KG1 (cell line): ENCODE data around the gene ERVH48-1.
"Not testable (repeated sequence)": the region's sequence is repeated elsewhere in the genome, so short reads cannot be mapped to it uniquely, and the experiment has no call there.

Source experiments
- DNase-seq: peaks from one replicate; lab custom pipeline; 2025; lab: John Stamatoyannopoulos, UW

The ERVH48-1 gene

DNA sequence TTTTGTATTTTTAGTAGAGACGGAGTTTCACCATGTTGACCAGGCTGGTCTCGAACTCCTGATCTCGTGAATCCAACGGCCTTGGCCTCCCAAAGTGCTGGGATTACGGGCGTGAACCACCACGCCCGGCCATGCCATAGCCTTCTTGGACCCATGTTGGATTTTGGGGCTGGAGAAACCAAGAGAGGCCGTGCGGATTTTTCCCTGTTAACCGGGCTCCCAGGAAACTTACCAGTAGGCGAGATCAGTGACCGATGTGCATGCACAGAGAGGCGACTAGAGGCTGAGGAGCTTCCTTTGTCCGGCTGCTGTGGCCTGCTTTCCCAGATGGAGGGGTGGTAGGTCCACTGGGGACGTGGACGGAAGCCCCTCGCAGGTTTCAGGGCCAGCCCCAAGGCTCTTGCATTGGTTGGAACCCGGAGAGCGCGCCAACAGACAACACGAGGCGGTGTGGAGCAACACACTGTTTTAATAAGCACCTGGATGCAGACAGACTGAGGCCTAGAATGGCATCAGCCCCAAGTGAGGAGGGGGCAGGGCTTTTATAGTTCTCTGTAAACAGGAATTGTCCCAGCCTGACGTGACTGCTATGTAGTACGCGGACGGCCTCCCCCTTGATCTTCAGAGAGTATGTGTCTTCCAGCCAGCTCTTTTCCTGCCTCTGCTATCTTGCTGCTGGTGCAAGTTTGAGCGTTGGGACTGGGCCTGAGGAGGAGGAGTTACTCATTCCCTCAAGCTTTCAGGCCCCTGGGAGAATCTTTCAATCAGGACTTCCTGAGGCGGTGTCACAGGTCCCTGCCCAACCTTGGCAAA is at the start of gene ERVH48-1:
ERVH48-1 (minus strand) TSS at position 517 of the 813 bp plus-strand sequence. CDS start 6,624 bp downstream, outside the sequence.
- no peak for DNase-seq

DNA sequence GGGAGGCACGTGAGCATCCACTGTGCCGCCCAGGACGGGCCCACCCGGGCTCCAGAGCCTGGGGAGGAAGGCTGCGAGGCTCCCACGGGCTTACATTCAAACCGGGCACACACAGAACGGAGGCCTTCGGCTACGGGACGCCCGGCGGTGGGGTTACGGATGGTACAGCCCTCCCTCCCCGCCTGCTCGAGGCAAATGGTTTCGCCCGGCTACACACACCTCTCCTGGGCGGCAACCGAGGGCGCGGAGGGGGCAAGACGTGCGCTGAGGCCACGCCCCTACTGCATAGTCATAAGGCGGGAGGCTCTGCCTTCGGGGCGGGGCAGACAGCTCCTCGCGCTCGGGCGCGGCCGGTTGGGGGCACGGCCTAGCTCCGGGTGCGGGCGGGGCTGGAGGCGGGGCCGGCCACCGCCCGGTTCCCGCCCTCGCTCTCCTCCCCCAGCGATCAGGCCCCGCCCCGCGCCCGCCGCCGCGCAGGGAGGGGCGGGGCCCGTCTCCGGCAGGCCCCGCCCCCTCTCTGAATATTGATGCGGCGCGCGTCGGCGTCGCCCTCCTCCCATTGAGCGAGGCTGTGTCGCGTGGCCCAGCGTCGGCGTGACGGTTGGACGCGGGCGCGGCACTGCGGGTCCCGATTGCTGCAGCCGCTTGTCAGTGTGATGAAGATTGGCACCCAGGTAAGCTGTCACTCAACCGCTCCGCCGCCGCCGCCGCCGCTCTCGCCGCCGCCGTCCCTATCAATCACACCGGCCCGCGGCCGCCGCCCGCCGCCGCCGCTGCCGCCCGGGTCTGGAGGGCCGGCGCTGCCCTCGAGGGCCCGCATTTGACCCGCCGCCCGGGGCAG is 48.8 kb upstream of the ERVH48-1 start, which contains the start of gene PKNOX1:
PKNOX1 (plus strand) TSS at position 572 of the 841 bp plus-strand sequence. CDS start 29,820 bp downstream, outside the sequence.
- DNase-seq, result peak; percentile 97

DNA sequence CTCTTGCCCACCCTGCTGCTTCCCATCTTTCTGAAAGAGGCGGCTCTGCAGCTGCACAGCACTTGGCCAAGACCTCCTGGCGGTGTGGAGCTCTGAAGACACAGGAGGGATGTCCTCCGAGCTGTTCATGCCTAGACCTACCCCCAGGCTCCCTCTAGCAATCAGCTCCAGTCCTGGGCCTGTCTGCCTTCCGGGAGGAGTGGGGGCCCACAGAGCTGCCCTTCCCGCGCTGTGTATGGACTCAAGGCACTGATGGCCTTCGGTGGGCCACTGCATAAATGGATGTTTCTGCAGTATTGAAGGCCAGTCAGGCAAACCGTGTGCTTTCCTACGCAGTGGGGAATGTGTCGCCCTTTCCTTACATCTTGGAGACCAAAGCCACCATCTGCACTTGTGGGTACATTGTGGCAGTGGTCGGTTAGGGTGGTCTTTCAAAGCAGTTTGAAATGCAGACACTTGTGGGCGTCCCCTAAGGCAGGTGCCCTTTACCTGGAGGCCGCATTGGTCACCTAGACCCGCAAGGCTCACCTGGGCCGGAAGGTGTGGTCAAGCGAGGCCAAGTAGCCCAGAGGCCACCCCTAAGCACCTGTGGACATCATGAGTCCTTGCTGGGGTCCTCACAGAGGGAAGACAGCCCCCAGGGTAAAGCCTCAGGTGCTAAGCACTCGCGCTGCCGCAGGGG is 48.0 kb upstream of the ERVH48-1 start:
- DNase-seq, result no peak

DNA sequence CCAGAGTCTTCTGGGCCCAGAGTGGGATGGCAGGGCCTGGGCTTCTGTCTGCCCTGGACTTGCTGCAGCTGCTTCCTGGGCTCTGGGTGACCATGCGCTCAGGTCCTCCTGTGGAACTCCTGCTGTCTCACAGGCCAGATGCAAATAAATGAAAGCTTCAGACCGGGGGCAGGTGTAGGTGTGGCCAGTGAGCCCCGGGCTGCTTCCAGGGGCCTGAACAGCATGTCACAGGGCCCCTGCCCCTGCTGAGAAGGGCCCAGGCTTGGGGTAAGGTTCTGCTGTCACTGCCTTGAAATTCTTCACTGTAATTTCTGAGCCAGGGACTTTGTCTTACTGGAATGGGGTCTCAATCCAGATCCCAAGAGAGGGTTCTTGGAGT is 46.5 kb upstream of the ERVH48-1 start:
- no peak for DNase-seq

DNA sequence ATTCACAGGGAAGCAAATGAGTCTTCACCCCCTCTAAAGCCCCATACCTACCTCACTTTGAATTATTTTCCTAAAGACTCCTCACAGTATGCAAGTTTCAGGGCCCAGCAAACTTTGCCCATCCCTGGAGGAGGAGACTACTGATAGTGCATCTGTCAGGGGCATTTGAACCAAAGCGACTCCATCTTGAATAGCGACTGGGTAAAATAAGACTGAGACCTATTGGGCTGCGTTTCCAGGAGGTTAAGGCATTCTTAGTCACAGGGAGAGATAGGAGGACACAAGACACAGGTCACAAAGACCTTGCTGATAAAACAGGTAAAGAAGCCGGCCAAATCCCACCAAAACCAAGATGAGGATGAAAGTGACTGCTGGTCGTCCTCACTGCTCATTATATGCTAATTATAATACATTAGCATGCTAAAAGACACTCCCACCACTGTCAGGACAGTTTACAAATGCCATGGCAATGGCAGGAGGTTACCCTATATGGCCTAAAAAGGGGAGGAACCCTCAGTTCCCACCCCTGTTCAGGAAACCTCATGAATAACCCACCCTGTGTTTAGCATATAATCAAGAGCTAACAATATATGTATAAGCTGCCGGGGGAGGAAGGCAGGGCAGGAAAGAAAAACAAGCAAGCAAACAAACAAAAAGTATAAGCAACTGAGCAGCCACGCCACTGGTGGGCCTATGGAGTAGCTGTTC is 45.7 kb upstream of the ERVH48-1 start:
- DNase-seq, result no peak

DNA sequence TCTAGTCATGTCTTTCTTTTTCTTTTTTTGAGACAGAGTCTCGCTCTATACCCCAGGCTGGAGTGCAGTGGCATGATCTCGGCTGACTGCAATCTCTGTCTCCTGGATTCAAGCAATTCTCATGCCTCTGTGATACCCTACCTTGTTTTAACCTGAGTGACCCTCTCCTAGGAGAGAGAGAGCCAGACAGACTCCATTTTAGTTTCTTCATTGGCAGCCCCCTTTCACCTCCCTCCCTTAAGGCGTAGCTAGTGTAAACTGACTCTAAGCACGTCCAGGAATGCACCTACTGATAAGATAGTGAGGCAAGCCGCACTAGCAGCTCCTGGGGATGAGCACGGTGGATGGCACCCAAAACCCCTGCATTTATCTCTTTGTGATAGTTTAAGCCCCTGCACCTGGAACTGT is 43.8 kb upstream of the ERVH48-1 start:
- no peak for DNase-seq

DNA sequence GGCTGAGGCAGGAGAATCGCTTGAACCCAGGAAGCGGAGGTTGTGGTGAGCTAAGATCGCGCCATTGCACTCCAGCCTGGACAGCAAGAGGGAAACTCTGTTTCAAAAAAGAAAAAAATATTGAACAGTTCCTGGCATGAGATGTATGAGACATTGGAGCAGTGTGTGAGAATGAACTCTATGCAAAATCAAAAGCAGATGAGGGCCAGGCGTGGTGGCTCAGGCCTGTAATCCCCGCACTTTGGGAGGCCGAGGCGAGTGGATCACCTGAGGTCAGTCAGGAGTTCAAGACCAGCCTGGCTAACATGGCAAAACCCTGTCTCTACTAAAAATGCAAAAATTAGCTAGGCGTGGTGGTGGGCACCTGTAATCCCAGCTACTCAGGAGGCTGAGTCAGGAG is 42.2 kb upstream of the ERVH48-1 start:
- DNase-seq, result not testable (repeated sequence)

DNA sequence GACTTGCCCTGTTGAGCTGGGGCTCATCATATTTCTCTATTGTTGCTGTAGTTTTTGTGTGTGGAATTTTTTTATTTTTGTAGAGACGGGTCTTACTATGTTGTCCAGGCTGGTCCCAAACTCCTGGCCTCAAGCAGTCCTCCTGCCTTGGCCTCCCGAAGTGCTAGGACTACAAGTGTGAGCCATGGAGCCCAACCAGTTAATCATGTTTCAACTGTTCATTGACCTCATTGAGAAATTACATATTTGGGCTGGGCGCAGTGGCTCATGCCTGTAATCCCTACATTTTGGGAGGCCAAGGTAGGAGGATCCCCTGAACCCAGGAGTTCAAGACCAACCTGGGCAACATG is 39.8 kb upstream of the ERVH48-1 start:
- DNase-seq, result no peak

DNA sequence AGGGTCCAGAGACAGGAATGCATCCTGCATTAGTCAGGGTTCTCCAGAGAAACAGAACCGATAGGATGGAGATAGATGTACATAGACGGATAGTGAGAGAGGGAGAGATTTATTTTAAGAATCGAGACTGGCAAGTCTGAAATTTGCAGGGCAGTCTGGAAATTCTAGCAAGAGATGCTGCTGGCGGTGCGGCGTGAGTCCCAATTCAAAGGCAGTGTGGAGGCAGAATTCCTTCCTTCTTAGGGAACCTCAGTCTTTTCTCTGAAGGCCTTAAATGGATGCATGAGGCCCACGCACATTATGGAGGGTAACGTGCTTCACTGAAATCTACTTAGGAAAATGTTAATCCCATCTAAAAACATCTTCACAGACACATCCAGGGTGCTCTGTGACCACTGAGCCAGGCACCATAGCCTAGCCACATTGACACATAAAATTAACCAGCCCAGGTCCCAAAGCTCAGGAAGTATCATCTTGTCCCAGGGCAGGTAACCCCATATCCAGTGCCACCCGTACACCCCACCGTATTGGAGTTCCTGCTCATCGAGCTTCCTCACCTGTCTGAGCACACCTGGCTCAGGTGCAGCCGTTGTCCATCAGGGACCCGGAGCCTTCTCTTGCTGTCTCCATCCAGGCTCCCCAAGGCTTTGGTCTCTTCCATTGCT is 39.2 kb upstream of the ERVH48-1 start:
- no peak for DNase-seq

DNA sequence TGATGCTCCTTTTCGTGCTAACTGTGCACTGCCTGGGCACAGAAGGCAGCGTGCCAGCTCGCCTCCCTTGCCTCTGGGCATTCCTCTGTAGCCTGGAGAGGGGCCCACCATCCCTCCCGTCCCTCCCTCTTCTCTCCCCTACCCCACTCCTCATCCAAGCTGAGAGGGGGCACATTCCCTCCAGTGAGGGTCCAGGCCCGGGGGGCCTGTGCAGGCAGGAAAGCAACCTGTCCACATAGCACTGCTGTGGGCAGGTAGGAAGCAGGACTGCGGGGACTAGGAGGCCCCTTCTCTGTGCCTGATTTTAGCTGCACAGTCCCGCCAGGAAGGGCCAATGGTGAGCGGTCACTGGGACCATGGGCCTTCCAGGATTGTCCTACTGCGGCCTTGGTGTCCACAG is 38.7 kb upstream of the ERVH48-1 start:
- no peak for DNase-seq

DNA sequence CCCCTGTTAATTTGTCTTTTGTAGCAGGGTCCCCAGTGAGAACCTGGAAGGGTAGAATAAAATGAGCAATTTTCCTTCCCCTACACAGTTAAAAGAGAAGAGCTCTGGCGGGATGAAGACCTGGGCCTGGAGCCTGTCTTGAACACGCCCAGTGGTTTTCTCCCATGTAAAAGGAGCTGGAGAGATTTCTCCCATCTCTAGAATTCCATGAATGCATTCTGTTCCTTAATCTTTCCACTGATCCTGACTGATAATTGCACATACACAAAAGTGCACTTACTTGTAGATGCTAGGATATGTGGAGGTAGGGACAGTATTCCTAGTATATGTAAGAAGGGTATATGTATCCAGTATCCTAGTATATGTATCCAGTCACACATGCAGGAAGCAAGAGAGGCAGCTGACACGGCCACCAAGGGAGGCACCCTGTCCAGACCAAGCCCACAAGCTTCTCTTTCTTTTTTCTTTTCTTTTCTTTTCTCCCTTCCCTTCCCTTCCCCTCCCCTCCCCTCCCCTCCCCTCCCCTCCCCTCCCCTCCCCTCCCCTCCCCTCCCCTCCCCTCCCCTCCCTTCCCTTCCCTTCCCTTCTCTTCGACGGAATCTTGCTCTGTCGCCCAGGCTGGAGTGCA is 37.1 kb upstream of the ERVH48-1 start:
- no peak for DNase-seq

DNA sequence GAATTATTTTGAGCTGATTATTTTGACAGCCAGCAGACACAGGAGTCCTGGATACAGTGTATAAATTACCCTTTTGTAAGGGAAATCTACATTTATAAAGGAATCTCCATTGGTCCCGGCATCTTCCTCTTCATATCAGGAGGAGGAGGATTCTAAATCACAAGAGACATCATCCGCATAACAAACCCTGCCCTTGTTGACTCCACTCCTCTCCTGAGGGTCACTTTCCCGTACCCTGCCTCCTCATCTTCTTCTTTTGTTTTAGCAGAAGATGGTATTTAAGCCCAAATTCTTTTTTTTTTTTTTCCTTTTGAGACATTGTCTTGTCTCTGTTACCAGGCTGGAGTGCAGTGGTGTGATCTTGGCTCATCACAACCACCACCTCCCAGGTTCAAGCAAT is 34.3 kb upstream of the ERVH48-1 start:
- no peak for DNase-seq

DNA sequence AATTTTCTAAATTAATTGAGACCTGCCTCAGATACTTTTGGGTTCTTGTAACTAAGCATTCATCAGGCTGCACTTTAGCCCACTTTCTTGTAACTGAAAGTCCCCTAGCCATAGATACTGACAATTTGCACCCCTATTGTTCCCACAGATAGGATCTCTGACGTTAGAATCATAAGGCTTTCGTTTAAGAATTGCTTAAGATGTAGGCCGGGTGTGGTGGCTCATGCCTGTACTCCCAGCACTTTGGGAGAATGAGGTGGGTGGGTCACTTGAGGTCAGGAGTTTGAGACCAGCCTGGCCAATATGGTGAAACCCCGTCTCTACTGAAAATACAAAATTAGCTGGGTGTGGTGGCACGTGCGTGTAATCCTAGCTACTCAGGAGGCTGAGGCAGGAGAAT is 32.7 kb upstream of the ERVH48-1 start:
- not testable (repeated sequence) for DNase-seq

DNA sequence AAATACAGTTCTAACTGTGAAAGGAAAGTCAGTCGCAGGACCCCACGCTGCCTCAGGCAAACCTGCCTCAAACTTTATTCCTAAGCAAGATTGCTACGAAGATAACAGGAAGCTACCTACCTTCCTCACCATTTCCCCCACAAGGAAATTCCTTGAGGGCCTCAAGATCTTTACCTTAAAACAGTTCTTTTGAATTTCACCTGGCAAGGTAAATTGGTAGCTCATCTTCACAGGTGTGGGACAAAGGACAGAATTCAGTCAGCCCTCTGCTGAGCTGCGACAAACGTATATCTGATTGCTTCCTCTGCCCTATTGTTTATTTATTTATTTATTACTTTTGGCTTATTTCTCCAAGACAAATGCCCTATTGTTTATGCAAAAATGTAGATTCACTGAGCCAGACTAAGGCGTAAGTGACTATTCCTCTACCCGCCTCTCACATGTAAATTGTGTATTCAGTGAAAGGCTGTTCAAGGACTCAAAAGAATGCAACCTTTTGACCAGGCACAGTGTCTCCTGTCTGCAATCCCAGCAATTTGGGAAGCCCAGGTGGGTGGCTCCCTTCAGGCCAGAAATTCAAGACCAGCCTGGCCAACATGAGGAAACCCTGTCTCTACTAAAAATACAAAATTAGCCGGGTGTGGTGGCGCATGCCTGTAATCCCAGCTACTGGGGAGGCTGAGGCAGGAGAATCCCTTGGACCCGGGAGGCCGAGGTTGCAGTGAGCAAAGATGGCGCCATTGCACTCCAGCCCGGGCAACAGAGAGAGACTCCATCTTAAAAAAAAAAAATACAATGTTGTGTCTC is 31.6 kb upstream of the ERVH48-1 start:
- DNase-seq, result no peak

DNA sequence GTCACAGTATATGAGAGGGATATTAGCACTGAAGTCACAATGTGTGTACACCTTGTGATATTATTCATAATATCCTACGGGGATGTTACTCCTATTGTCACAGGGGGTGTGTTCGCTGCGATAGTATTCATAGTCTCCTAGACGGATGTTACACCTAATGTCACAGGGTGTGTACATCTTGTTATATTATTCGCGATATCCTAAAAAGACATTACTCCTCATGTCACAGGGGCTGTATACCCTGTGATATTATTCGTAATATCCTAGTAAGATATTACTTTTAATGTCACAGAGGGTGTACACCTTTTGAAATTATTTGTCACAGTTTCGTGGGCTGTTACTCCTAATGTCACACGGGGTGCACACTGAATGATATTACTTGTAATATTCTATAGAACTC is 25.8 kb upstream of the ERVH48-1 start:
- DNase-seq, result not testable (repeated sequence)

DNA sequence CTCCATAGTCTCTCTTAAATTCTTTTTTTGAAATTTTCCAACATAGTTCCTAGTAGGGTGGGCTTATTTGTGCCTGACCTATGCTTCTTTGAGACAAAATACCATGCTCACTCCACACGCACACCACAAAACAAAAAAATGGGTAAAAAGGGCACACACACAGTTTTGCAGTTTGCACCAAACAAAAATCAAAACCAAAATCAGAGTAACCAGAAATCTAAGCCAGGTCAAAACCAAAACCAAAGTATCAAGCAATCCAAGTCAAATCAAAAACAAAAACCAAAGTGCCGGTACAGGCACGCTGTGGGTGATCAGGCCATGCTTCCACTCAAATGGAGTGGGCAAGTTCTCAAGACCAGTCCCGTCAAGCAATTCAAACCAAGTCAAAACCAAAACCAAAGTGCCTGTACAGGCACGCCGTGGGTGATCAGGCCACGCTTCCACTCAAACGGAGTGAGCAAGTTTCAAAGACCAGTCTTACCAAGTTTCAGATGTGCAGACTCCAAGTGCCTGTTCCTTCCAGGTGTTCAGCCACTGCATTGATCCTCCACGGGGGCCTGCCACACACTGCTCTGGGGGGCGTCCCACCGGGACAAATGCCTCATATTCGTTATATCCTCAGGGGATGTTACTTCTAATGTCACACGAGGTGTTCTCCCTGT is 23.8 kb upstream of the ERVH48-1 start:
- not testable (repeated sequence) for DNase-seq

DNA sequence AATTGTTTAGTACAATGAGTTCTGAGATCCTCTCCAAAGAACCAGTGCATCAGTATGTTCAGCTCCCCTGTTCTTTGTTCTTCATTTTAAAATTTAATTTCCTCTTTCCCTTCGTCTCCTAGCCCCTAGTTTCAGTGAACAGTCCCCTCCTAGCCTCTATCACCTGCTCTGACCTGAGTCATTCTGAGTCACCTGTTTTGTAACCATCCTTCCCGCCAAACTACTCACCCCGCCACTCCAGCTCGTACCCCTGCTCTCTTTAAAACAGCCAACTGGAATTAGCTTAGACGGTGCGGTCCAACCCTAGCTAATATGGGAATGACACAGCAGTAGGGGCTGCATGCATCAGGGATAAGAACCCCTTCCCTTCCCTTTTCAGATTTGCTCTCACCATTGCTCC is 16.8 kb upstream of the ERVH48-1 start:
- no peak for DNase-seq

DNA sequence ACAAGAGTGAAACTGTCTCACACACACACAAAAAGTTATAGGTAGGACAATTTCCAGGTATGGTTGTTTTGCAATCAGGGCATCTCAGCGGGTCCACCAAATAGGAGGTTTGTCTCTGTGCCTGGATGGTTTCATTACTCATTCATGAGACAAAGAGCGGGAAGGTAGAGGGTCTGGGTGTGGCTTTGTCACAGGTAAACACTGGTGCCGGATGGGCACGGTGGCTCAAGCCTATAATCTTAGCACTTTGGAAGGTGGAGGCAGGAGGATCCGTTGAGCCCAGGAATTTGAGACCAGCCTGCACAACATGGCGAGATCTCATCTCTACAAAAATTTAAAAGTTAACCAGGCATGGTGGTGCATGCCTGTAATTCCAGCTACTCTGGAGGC is 16.3 kb upstream of the ERVH48-1 start:
- no peak for DNase-seq

DNA sequence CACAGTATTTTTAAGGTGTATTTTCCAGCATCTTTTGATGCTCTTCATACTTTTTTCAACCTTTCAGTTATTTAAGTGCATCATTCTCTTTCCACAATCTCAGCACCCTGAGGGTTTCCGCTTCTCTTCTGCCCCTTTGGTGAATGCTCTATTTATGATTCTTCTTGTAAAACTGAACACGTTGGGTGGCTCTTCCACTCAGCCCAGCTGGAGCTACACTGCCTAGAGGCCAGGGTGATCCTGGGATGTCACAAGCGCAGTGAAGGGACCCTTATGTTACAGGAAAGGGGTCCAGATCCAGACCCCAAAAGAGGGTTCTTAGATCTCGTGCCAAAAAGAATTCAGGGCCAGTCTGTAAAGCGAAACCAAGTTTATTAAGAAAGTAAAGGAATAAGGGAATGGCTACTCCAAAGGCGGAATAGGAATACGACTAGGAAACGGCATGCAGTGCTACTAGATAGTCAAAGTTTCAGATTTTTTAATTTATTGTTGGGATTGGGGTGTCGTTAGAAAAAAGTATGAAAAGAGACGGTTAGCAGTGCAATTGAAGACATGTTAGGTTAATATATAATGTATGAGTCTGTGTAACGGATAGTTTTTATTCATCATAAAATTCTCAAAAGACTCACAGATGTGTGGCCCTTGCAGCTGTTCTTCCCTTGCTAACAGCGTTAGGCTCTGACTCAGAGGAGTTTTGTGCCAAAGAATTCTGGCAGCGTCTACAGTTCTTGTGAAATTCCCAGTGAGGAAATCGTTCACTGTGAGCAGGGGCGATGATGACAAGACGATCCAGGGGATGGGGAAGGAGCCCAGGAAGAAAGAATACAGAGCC is 14.4 kb upstream of the ERVH48-1 start:
- no peak for DNase-seq
